Middle frontal gyrus (tissue), 1 donor: ENCODE data around the gene ZNF747.

Experiments
- DNase-seq: peaks from one replicate; pipeline ENCODE4 v3.0.0-alpha.2; 2015; ENCODE audit warnings: low spot score; ENCODE audit errors: extremely low spot score

Gene ZNF747

DNA sequence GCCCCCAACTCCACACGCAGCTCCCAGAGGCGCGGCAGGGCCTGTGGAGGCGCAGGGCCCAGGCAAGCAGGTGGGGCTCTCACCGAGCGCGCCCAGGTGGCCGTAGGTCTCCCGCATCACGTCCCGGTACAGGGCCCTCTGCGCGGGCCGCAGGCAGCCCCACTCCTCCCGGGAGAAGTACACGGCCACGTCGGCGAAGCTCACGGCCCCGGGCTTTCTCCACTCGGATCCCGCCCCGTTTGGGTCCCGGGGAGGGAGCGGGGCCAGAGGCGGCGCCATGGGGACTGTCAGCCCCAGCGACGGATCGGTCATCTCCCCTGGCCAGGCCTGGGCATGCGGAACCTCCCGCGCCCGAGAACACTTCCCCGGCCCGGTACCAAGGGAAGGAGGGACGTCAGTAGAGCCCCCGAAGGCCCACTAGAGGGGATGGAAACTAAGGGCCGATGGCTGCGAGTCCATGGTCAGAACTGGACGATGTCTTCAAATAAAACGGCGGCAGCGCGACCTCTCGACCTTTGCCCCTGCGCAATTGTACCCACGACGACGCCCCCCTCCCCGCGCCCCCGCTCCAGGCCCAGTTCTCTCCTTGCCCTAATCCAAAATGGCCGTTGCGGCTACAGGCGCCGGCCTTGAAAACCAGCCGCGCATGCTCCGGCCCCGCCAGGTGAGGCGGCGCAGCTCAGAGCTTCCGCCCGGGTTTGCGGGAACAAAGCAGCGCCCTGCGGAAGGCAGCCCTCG, at the start of gene ZNF747:
TSS of gene ZNF747 (minus strand) at position 491 of the 738 bp plus-strand sequence. CDS start at position 312, 179 bp downstream.
- DNase-seq, result peak; percentile 91

DNA sequence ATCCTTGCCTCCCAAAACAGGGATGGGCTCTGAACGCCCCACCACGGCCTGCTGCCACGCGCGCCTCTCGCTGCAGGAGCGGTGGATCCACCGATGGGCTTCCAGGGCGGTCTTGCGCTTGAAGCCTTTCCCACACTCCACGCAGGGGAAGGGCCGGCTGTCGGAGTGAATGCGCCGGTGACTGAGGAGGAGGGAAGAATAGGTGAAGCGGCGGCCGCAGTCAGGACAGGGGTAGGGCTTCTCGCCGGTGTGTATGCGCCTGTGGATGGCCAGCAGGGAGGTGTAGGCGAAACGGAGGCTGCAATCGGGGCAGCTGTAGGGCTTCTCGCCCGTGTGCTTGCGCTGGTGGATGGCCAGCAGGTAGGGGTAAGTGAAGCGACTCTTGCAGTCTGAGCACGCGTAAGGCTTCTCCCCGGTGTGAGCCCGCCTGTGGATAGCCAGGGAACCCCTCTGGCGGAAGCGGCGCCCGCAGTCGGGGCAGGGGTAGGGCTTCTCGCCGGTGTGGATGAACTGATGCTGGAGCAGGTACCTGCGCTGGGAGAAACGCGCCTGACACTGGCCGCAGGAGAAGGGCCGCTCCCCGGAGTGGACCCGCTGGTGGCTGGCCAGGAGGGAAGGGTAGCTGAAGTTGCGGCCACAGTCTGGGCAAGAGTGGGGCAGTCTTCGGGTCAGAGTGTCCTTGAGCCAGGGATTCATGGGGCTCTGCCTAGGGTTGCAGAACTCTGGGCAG, 48.1 kb upstream of the ZNF747 start:
- no peak for DNase-seq

DNA sequence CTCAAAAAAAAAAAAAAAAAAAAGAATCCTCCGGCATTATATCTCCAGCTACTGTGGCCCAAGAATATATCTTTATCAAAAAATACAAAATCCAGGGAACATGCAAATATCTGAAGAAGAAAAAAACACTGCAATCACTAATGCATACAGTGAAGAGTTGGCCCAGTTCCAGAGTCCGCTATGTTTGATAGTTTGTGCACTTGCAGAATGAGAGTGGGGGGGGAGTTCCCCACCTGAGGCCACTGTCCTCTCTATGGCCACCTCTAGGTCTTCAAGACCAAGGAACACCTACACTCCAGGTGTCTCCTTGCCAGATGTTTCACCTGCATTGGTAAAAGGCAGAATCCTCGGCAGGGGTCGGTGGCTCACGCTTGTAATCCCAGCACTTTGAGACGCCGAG, 46.8 kb upstream of the ZNF747 start:
- DNase-seq, result no peak

DNA sequence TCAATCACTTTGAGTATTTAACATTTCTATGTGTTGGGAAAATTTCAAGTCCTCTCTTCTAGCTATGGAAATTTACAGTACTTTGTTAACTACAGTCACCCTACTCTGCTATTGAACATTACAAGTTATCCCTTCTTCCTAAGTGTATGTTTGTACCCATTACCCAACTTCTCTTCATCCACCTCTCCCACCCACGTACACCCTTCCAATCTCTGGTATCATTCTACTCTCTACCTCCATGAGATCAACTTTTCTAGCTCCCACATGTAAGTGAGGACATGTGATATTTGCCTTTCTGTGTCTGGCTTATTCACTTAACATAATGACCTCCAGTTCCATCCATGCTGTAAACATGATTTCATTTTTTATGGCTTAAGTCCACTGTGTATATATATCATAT, 40.0 kb upstream of the ZNF747 start:
- DNase-seq, result no peak

DNA sequence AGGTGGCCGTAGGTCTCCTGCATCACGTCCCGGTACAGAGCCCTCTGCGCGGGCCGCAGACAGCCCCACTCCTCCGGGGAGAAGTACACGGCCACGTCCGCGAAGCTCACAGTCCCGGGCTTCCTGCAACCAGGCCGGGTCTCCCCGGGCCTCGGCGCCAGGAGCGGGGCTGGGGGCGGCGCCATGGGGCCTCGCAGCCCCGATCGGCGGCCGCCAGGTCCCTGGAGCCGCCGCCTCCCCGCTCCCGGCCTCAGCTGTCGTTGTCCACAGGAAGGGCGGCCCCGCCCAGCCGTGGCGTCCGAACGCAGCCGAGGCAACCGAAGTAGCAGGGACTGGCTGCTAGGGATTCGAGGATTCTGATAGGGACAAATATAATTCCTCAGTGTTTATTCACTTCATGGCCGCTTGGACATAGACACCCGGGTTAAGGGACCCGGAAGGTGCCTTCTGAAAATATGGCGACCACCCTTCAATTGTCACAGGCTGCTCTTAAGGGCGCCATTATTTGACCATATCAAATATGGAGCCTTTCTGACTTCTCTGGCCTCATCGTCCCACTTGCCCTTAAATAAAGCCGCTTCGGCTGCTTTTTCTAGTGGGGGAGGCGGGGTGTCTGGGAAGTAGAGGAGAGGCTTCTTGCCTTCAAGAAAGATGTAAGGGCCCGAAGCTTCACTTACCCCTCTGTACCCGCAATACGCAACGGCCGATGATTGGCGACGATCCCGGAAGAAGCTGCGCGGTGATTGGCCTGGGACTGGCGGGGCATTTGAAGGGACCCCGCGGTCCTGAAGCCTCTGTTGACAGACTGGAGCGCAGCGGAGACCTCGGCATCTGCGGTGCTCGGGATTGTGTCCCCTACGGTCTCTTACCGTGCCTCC, 37.0 kb upstream of the ZNF747 start, which contains the start of gene ZNF688:
TSS of gene ZNF688 (minus strand) at position 270 of the 878 bp plus-strand sequence. CDS start at position 185, 85 bp downstream.
- peak; percentile 92 for DNase-seq

DNA sequence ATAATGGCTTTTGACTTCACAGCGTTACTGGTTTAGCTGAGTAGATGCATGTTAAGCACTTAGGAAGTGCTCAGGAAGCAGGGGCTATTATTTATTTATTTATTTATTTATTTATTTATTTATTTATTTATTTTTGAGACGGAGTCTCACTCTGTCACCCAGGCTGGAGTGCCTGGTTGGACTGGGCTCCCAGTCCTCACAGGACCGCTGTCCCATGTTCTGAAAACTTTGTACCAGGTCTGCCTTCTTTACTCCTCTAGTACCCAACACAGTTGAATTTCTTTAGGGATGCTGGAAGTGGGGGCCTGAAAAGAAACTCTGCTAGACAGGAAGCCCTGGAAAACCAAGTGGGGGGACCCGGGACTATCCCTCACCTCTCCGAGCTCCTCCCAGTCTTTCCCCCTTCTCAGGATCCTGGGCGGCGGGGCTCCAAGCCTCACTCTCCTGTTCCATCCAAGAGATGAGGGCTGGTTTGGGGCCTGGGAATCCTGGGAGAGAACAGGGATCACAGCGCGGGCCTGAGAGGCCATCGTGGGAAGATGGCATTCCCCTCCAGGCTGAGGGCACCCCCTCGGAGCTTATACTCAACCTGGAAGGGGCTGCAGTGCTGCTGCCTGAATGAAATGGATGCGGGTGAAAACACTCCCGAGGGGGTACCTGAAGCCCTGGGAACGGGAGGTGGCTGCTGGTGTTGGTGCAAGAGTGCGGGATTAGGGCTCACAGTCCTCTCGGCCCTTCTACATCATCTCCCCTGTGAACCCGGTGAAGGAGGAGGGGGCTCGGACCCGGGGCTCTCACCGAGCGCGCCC, 36.2 kb upstream of the ZNF747 start:
- no peak for DNase-seq

GRCh38 chr16:30569746-30570635, 35.3 kb upstream of the ZNF747 start:
- DNase-seq, result no peak

DNA sequence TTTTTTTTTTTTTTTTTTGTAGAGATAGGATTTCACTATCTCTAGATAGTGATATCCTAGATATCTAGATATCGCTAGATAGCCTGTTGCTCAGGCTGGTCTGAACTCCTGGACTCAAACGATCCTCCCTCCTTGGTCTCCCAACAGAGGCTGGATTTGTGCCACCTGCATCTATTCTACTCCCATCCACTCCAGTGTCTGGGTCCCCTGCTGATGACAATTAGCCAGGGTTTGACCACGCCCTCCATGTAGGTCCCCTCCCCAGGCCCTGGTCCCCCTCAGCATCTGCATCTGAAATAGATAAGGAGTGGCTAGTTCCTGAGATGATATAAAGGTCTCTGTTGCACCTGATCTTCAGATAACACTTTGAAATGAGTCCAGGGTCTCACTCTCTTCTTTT, 34.6 kb upstream of the ZNF747 start:
- no peak for DNase-seq

DNA sequence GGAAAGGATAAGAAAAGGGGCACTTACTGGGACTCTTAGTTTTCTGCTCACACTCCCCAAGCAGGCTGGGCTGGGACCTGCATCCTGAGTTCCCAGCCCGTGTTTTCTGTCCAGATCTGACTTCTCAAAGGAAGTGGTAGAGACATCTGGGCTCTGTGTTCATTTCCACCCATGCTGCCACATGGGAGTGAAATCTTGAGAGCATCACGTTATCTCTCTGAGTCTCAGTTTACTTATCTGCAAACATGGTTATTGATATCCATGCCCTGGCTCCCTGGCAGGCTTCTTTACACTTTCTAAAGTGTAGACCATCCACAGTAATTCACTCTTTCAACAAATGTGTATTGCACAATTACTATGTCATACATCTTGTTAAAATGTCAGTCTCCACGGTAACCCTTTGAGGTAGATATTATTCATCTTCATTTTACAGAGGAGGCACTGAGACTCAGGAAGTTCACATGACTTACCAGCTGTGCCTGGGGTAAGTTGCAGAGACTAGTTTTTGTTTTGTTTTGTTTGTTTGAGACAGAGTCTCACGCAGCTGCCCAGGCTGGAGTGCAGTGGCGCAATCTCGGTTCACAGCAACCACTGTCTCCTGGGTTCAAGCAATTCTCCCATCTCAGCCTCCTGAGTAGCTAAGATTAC, 33.5 kb upstream of the ZNF747 start:
- DNase-seq, result no peak

DNA sequence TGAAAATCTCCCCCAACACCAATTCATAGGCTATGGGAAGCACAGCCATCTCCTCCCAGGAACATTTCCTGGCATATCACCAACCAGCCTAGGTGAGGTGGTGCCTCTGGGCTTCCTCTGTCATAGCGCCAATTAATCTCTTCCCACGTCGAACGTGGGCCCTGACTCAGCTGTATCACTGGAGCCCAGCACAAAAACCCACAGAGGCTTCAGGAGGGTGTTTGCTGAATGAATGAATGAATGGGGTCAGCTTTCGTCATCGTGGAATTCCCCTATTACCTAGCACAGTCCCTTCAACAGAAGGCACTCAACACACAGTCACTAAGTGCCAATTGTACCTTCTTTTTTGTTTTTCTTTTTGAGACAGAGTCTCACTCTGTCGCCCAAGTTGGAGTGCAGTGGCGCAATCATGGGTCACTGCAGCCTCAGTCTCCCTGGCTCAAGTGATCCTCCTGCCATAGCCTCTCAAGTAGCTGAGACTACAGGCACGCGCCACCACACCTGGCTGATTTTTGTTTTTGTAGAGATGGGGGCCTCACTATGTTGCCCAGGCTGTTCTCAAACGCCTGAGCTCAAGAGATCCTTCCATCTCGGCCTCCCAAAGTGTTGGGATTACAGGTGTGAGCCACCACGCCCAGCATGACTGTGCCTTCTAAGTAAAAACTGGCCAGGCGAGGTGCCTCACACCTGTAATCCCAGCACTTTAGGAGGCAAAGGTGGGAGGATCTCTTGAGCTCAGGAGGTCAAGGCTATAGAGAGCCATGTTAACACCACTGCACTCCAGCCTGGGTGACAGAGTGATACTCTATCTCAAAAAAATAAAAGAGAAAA, 32.7 kb upstream of the ZNF747 start:
- DNase-seq, result no peak

- no peak for DNase-seq
These were observed 31.9 kb upstream of the ZNF747 start for GRCh38 chr16:30566531-30566930.

GRCh38 chr16:30565984-30566383, 31.3 kb upstream of the ZNF747 start:
- no peak for DNase-seq

GRCh38 chr16:30565526-30565925, 30.9 kb upstream of the ZNF747 start:
- no peak for DNase-seq

- no peak for DNase-seq
These were observed 27.4 kb upstream of the ZNF747 start for GRCh38 chr16:30562021-30562420.

DNA sequence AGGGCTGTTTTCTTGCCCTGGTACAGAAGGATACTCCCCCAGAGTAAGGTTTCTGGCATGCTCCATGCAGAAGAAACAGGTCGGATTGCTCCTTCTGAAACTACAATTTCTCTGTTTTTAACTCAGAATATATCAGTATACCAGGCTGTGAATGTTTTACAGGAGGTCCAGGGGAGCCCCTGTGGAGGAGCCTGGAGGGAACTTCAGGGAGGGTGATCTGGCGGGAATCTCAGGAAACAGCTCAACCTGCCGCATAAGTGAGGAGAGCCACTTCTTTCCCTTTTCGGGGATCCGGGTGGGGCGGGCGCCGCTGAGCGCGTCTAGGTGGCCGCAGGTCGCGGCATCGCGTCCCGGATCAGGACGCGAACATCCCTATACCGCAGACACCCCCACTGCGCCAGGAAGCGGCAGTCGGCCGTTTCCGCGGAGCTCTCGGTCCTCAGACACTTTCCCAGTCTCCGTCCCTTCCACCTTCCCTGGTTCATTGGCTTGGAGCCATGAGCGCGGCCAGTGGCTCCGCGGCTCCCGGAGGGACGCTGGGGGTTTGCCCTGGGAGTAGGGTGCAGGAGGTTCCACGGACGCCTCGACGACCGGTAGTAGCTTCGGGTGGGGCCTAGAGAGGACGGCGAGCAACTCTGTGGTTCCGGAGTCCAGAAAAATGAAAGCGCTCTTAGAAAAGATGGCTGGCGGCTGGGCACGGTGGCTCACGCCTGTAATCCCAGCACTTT, 26.6 kb upstream of the ZNF747 start:
- no peak for DNase-seq

DNA sequence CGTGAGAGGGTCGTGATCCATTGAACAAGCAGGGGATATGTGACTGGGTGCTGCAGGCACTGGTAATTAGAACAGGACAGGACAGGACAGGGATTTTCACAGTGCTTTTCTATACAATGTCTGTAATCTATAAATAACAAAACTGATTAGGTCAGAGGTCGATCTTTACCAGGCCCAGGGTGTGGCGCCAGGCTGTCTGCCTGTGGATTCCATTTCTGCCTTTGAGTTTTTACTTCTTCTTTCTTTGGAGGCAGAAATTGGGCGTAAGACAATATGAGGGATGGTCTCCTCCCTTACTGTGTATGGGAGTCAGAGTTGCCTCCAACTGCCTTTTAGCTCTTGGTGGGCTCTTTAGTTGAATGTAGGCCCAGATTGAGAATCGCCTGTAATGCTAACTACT, 25.0 kb upstream of the ZNF747 start:
- DNase-seq, result no peak

DNA sequence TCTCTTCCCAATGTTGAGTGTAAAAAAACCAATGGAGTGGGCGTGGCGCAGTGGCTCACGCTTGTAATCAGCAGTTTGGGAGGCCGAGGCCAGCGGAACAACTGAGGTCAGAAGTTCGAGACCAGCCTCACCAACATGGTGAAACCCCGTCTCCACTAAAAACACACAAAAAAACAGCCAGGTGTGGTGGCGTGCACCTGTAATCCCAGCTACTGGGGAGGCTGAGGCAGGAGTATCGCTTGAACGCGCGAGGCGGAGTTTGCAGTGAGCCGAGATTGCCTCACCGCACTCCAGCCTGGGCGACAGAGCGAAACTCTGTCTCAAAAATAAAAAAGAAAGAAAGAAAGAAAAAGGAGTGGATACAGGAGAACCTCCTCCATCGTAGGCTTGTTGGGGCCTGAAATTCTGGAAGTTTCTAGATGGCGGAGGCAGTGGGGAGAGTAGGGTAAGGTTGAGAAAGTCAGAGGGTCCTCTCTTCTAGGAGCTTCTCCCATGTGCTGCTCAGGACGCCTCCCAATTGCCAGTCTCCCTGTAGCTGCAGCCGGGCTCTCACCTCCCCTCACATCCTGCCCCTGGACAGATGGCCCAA, 24.2 kb upstream of the ZNF747 start:
- DNase-seq, result no peak
